Adrenal gland (tissue), 5 donors: ENCODE results near the gene SHISA6.

Experiments
- POLR2A ChIP-seq, 2 donors: fragments of 450-650 bp; IDR thresholded peaks; one replicate each; pipeline ENCODE4 v1.6.1; 2017; ENCODE audit warnings: antibody characterized with exemption in 2 of 2, mild to moderate bottlenecking in 2 of 2, moderate library complexity in 1 of 2
- TF ChIP-seq, protein P1 (sequence below), 6 experiments: fragments of 450-650 bp in 4 of 6; fragments of 200-600 bp in 2 of 6; sonication (generic) in 1 of 6; IDR thresholded peaks; 1 replicate in 5 of 6; 2 replicates in 1 of 6; pipeline versions ENCODE4 v1.5.1 to v1.8.0; 2016 to 2021; ENCODE audit warnings: antibody characterized with exemption in 6 of 6, mild to moderate bottlenecking in 2 of 6, moderate library complexity in 1 of 6
- donor health status: DM: no; HTN: no; CAD: no.

DNA sequence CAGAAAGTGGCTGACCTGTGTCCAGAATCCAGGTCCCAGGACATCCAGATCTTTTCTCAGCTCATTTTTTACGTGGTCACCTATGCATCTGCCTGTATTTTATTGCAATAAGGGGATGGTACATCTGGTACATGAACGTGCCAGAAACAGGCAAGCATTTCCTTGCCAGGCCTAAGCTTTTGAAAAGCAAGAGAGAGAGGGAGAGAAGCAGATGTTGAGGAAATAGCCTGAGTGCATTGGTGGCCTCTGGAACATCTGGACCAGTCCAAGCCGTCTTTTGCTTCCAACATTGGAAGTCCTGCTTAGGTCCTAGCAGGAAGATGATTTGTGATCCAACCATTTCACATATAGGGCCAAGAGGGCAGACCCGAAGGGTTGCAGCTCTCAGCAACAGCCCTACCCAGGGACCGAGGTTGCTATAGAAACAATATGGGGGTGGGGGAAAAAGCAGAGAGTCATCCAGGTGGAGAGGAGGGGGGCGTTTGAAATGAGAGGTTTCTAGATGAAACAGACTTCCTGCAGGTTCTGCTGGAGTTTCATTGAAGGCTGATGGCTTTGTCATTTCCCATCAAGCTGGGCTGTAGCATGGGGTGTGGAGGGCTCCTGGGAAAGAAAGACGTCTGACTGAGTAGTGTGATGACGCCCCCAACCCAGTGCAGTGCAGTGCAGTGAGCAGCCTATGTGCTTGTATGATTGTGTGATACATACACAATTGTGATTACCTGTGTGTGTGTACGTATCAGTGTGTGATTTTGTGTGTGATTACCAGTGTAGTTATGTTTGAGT, 61.6 kb downstream of the SHISA6 start:
- TF ChIP-seq, protein P1, sequence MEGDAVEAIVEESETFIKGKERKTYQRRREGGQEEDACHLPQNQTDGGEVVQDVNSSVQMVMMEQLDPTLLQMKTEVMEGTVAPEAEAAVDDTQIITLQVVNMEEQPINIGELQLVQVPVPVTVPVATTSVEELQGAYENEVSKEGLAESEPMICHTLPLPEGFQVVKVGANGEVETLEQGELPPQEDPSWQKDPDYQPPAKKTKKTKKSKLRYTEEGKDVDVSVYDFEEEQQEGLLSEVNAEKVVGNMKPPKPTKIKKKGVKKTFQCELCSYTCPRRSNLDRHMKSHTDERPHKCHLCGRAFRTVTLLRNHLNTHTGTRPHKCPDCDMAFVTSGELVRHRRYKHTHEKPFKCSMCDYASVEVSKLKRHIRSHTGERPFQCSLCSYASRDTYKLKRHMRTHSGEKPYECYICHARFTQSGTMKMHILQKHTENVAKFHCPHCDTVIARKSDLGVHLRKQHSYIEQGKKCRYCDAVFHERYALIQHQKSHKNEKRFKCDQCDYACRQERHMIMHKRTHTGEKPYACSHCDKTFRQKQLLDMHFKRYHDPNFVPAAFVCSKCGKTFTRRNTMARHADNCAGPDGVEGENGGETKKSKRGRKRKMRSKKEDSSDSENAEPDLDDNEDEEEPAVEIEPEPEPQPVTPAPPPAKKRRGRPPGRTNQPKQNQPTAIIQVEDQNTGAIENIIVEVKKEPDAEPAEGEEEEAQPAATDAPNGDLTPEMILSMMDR (IDR thresholded peaks at IDR 0.05) = no peak
- TF ChIP-seq POLR2A (IDR thresholded peaks at IDR 0.05) = no peak
